GM19395 (cell line): ENCODE measurements around the gene ARPC1A.
A peak's percentile ranks its signal among the peaks of the same experiment; 100 is the strongest.
"Not testable (repeated sequence)": the region's sequence is repeated elsewhere in the genome, so short reads cannot be mapped to it uniquely, and the experiment has no call there.

Experiments used
- ATAC-seq: cut with Tn5 transposase; IDR thresholded peaks from one replicate; pipeline ENCODE4 v1.9.1; 2021; ENCODE audit warnings: mild to moderate bottlenecking, moderate library complexity; ENCODE audit not compliant: unreplicated experiment

Gene ARPC1A

DNA sequence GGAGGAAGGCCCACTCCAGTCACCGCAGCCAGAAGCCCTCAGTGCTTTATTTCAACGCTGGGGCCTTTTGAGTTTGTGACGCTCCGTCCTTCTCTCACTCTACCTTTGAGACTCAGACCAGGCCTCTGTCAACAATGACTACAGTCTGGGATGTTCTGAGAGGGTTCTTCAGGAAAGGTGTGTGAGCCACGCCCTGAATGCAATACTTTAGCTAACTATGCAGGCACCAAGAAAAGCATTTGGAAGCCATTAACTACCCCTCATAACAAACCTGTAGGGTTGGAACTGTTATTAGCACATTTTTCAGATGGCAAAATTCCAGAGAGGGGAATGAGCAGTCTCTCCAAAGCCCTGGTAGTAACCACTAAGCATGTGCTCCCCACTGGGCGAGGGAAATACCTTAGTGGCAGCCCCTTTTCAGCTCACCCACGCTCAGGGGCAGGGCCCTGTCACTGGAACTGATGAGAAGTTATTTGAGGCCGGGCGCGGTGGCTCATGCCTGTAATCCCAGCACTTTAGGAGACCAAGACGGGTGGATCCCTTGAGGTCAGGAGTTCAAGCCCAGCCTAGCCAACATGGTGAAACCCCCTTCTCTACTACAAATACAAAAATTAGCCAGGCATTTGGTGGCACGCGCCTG lies 43.2 kb downstream of the ARPC1A start:
- no peak for ATAC-seq

DNA sequence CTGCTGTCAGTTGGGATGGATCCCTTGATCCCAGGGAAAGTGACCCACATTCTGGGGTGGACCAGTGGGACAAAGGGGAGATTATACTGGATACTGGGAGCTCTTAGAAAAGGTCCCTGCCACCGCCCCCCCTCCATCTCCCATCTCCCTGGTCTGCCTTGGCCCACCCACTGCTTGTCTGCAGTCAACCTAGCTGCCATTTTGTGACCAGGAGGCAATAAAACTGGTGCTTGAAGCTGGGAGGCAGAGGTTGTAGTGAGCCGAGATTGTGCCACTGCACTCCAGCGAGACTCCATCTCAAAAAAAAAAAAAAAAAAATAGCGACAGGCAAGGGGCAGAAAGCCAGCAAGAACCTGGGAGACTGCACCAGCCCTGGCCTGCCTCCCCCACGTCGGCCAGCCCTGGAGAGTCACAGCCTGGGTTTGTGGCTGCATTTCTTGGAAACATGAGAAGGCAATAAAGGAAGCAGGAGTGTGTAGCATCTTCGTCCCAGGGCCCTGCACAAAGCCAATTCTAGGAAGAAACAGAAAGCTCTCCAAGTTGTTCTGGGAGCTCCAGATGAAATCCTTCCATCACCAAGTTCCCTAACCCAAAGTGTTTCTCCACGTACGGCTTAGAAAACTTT lies 44.2 kb downstream of the ARPC1A start:
- ATAC-seq: no peak

DNA sequence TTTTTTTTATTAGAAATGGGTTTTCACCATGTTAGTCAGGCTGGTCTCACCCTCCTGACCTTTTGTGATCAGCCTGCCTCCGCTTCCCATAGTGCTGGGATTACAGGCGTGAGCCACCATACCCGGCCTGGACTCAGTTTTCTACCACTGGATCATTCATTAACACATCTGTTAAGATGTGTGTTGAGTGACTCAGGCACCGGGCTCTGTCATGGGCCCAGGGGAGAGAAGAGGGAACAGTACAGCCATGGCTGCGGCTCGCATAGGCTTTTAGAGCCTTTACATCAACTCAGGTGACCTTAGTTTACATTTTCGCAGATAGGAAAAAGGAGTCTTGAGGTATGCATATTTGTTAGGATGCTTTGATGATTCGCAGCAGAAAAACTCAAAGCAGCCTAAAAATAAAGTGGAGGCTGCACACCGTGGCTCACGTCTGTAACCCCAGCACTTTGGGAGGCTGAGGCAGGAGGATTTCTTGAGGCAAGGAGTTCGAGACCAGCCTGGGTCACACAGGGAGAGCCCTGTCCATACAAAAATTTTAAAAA lies 45.8 kb downstream of the ARPC1A start:
- ATAC-seq: no peak

DNA sequence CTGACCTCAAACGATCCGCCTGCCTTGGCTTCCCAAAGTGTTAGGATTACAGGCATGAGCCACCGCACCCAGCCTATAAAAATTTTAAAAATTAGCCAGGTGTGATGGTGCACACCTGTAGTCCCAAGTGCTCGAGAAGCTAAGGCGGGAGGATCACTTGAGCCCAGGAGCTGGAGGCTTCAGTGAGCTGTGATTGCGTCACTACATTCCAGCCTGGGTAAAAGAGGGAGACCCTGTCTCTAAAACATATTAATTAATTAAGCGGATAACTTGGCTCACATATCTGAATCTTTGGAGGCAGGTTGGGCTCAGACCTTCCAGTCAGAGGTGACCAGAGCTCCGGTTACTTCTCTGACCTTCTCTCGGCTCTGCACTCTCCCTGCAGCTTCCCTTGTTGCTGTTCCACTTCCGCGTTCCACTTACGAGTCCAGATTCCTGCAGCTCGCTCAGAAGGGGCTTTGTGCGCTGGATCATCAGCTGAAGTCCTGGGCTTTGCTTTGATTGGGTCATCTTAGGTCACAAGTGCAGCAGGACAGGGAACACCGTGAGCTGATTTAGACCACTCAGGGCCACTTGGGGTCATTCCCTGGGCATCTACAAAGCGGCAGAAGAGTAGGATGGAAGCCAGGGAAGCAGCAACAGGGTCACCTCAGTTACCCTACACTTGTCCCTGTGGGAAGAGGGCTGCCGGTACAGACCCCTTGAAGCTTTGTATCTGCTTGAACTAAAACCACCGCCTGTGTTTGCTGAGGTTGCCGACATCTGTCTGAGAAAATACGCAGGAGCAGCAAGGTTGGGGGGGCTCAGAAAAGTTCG lies 46.8 kb downstream of the ARPC1A start:
- ATAC-seq: no peak

DNA sequence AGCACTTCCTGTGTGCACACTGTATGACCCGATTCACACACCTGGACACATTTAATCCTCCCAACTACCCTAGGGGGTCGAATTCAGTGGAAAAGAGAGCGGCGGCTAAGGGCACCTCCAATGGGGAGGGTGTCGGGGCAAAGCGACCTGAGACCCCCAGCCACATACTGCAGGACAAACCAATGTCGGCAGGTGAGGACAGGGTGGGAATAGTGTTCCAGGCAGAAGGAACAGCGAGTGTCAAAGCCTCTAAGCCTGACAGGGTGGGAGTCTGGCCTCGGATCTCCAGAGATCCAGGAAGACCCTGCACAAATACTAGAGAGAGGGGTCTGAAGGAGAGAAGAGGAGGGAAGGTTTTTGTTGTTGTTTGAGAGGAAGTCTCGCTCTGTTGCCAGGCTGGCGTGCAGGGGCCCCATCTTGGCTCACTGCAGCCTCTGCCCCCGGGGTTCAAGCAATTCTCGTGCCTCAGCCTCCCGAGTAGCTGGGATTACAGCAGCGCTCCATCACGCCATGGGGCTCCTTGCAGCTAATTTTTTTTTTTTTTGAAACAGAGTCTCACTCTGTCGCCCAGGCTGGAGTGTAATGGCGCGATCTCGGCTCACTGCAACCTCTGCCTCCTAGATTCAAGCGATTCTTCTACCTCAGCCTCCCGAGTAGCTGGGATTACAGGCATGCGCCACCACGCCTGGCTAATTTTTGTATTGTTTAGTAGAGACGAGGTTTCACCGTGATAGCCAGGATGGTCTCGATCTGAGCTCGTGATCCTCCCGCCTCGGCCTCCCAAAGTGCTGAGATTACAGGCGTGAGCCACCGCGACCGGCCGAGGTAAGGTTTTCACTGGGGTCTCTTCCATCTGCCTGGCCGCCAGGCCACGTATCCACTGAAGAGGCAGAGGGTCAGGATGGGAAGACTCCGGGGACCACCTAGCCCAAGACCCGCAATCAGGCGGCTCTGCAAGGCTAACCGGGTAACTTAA lies 47.7 kb downstream of the ARPC1A start:
- no peak for ATAC-seq

DNA sequence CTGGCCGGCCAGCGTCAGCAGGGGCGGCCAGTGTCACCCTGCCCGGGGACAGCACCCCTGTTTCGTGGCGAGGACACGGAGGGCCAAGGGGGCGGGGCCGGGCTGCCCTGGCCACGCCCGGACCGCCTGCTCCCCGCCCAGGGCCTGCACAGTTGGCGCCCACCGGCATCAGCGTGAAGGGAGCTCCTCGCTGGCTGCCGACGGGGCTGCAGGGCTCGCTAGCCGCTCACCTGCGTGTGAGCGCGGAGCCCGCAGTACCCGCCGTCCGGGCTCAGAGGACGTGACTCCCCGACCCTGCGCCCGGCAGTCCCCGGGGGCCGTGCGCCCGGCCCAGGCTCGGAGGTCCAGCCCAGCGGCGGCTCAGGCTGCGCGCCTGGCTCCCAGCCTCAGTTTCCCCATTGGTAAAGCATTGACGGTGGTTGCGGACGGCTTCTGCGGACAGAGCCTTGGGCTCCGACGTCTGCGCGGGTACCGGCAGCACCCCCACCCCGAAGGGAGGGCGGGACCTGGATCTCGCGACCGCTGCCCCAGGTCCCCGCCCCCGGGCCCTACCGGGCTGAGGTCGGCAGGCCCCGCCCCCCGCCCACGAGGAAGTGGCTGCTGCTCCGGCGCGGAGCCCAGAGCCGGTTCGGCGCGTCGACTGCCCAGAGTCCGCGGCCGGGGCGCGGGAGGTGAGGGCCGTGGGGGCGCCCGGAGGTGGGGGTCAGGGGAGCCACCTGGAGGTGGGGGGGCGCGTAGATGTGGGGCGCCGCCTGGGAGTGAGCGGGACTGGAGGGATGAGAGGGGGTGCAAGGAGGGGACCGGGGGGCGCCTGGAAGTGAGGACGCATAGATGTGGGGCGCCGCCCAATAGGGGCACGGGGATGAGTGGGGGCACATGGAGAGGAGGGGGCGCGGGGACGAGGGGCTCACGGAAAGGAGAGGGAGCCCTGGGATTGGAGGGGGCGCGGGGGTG lies 48.7 kb downstream of the ARPC1A start, which contains the start of gene ARPC1B:
TSS of gene ARPC1B (plus strand) at position 620 of the 954 bp plus-strand sequence. CDS start 10,985 bp downstream, outside the sequence.
- peak; percentile 59 for ATAC-seq

DNA sequence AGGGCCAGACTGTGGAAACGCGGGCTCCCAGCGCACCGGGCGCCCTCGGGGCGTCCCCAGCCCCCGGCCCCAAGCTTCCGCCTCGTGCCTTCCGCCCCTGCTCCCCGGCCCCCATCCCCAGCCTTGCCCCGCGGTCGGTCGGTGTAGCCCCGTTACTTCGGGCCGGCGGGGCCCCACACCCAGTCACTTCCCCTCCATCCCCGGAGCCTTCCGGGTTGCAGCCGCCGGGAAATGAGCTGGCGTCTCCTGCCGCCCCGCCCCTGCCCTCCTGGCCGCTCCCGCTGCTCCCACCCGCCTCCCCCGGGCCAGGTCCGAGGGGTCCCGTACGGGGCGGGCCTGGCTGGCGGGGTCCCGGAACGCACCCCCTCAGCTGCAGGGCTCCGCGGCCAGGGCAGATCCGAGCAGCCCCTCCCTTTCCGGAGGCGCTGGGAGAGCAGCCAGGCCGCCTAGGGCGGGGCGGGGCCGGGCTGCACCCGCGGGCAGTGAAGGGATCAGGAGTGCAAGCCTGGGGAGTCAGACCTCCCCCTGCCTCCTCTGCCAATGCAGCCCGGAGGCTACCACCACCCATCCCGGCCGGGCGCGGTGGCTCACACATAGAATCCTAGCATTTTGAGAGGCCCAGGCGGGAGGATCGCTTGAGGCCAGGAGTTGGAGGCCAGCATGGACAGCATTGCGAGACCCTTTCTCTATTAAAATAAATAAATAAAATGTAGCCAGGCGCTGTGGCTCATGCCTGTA lies 49.5 kb downstream of the ARPC1A start:
- ATAC-seq: peak; percentile 43

DNA sequence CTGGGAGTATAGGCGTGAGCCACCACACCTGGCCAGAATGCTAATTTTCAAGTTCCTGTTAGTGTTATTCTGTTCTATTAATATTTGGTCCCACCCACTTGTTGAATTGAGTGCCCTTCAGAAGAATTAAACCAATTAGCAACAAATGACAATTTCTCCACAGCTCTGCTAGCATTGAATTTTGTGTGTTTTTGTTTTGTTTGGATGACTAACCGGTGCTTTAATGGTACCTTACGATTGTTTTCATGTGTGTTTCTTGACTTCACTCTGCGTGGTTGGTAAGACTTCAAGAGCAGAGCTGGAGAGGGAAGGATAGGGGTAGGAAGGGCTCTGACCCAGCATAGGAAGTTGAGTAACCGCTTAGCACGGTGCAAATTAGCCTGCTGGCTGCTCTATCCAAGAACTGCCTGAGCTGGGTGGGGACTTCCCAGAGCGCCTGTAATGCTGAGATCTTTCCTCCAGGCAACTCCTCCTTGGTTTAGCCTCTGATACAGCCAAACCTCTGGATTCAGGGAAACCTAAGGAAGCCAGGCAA lies 53.4 kb downstream of the ARPC1A start:
- ATAC-seq: peak; percentile 20

DNA sequence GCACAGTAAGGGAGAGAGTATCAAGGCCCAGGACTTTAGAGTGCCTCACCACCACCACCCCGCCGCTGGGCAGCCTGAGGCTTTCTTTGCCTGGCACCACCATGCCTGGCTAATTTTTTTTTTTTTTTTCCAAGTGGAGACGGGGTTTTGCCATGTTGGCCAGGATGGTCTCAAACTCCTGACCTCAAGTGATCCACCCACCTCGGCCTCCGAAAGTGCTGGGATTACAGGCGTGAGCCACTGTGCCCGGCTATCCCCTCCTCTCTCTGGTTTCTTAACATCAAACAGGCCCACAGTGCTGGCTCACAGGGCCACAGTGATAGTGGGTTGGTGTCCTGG lies 54.0 kb downstream of the ARPC1A start:
- not testable (repeated sequence) for ATAC-seq

DNA sequence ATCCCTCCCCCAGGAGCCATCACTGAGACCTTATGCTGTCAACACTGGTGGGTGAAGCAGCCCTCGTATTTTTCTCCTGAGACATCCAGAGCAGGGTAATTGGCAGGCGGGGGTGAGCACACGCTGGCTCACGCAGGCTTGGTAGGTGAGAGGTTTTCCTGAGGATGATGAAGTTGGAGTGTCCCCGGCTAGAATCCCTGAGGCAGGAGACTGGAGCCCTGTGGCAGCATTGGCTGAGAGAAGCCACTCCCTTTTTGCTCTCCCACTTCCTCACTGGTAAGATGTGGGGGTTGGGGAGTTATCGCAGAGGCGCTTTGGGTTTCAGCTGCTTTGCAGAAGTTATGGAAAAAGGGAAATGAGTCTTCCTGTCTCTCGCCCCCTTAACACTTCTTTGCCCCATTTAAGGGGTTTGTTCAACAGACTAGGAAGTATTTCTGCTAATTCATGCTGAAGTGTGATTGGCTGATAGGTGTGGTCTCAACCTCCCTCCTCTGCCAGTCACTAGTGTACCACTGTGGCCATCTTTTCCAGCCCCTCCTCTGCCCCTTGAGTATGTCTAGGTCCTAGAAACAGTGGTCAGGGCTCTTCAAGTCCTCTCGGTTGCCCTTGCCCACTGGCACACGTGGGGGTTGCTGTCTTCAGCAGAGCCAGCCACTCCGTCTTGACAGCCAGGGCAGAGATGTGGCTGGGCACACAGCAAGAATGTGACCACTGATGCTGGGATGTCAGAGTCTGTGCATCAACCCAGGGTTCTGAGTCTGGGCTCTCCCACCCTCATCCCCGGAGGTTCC lies 54.5 kb downstream of the ARPC1A start:
- ATAC-seq: peak; percentile 47

DNA sequence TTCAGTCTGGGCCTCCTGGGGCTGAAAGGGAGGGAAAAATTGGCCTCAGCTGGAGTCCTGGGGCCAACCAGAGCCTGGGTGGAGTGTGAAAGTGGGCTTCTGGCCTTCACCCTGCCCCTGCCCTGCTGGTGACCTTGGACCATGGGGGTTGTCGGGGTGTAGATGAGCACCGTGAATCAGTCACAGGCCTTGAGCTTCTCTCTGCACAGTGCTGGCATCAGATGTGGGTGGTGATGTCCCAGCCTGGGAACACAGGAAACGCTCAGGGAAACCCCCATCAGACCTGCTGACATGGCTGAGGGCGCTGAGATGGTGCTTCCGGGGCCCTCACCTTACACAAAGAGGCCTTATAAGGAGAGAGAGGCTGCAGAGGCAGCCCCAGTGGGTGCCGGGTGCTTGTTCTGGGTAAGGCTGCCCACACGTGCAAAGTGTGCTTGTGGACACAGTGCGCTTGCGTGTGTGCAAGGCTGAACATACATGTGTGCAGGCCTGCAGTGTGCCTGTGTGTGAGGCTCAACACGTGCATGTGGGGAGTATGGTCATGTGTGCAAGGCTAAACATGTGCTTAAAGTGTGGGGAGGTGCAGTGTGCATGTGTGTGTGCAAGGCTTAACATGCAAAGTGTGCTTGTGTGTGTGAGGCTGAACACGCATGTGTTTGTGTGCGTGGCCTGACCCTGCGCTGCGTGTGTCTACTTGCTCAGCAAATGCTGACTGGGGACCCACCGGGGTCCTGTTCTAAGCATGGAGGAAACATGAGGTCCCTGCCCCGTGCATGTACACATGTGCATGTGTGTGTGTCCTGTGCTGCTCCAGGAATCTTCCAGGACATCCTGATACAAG lies 55.3 kb downstream of the ARPC1A start:
- ATAC-seq: peak; percentile 75

DNA sequence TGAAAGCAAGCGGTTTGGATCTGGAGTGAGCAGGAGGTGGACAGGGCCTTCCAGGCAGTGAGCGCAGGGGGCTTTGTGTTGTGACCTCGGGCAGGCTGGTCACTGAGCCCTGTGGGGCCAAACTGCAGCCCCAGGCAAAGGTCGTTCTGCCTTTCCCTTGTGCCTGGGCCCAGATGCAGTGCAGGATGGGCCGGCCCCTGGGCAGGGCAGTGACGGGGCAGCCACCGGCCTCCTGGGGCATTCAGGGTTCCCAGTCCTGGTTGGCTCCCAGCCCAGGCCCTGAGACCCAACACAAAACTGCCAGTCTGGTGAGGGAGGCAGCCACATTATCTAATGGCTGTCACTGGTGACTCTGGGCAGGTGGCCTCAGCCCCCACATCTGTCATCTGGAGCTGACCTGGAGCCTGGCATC lies 56.0 kb downstream of the ARPC1A start:
- no peak for ATAC-seq

DNA sequence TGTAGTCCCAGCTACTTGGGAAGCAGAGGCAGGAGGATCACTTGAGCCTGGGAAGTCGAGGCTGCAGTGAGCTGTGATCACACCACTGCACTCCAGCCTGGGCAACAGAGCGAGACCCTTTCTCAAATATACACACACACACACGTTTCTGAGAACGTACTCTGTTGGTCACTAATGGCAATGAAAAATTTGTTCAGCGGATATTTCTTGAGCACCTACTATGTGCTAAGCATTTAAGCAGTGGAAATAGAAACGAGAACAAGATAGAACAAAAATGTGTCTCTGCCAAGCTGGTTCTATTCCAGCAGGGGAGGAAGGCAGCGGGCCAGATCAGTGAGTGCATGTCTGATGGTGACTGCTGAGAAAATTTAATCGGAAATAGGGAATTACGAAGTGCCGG lies 57.5 kb downstream of the ARPC1A start:
- ATAC-seq: no peak

DNA sequence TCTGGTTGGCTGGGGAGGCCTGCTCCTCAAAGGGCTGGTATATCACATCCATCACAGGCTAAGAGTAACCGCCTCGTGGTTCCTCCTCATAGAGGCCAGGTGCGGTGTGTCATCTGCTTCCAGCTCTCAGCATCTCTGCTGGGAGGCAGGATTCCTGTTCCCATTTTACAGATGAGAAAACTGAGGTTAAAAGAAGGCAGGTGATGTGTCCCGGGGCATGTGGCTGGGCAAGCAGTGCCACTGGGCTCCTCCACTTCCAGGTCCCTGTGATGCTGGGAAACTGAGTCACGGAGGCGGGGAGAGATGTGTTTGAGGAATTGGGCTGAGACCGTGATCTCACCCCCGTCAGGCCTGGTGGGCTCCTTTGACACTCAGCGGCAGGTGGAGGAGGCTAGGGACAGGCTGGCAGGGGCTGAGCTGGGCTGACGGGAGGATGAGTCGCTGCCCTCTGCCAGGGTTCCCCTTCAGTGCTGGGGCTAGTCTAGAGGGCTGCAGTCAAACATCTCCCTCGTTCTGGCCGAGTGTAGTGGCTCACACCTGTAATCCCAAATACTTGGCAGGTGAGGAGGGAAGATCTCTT lies 58.2 kb downstream of the ARPC1A start:
- no peak for ATAC-seq

DNA sequence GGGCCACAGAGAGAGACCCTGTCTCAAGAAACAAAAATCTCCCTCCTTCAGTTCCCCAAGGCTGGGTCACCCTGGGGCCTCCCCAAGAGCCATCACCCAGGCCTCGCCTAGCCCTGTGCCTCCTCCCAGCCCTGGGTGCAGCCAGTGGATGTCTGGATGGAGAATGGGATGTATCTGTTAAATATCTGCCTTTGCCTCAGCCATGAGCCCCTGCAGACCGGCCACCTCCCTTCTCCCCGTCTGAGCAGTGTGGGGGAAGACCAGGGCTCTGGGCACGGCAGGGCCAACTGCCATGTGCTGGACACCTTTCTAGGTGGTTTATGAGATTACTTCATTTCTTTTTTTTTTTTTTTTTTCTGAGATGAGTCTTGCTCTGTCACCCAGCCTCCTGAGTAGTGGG lies 58.8 kb downstream of the ARPC1A start:
- no peak for ATAC-seq

DNA sequence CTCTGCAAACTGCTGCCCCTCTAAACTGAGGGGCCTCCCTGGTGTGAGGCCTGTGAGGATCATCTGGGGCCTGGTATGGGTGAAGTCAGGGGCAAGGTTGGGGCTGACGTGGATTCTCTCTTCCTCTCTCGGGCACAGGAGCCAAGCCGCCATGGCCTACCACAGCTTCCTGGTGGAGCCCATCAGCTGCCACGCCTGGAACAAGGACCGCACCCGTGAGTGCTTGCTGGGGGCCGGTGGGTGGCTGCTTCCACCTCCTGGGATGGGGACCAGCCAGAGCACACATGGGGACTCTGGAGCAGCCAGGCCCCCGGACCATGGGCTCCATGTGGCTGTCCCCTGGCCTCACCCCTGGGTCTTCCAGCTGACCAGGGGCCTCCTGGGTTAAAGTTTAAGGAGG lies 59.9 kb downstream of the ARPC1A start:
- no peak for ATAC-seq
